Retina (tissue), 1 donor: ENCODE measurements around the gene CCL14.
"Not testable (repeated sequence)": the region's sequence is repeated elsewhere in the genome, so short reads cannot be mapped to it uniquely, and the experiment has no call there.

Experiments used
- DNase-seq: peaks from one replicate; pipeline ENCODE4 v3.0.0-alpha.2; 2016

CCL14 gene

DNA sequence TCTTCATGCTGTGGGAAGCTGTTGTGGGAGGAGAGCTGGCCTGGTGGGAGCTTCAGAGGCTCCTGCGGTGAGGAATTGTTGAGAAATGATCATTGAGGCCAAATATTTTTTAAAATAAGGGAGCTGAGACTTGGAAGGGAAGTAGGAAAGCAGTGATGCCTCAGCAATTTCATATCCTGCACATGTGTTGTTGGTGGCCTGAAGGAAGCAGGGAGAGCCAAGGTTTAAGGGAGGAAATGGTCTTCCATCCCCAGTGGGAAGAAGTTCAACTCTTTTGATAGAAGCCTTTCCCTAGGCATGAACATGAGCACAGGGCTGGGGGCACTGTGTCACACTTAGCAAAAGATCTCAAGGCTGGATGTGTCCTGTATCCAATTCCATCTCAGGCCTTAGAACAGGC, at the start of gene CCL14:
Gene CCL14, minus strand, starts transcription at position 87 of the 400 bp plus-strand sequence. Its CDS starts 80 bp downstream, at position 7.
- no peak for DNase-seq

DNA sequence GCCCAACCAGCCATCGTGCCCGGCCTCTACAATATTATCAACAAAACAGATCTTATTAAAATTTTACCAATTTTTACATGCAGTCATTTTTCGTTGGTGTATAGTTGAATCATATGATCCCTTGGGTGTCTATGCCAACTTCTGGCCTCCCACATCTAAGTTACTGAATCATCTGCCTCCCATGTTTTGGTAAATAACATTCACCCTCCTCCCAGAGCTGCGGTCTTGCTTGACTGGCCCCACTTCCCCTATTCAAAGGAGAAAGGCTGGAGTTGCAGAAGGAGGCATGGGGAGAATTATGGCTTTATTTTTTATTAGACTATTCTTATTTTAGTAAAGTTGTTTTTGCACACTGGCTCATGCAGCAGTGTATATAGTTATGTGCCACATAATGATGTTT, 49.7 kb upstream of the CCL14 start:
- no peak for DNase-seq

DNA sequence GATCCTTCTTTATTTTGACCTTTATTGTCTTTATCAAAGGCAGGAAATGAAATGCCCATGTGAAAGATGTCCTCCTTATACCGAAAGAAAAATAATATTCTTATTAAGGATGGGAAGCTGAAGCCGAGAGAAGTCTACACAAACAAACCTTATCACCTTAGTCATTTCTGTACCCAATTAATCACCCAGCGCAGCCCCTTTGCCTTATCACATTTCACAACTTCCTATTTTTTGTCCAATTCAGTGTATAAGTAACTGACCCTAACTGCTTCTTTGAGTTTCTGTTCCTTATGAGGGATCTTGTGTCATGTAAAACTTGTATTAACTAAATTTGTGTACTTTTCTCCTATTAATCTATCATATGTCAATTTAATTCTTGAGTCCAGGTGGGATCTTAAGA, 47.6 kb upstream of the CCL14 start:
- no peak for DNase-seq

DNA sequence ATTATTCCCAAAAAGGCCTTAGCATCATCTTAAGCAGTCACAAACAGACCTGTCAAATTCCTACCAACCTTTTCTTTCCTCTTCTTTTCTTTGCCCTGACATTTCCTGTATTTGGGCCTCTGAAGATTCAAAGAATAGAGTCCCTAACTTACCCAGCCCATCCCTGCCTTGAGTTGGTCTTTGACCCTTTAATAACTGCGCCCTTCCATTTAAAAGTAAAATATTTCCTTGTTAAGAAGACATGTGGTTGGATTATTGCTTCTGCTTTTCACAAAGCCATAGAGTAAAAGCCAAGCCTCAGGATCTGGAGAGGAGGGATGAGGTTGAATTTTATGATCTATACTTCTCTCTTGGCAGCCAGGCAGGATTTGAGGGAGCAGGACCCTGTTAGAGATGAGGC, 44.4 kb upstream of the CCL14 start:
- no peak for DNase-seq

DNA sequence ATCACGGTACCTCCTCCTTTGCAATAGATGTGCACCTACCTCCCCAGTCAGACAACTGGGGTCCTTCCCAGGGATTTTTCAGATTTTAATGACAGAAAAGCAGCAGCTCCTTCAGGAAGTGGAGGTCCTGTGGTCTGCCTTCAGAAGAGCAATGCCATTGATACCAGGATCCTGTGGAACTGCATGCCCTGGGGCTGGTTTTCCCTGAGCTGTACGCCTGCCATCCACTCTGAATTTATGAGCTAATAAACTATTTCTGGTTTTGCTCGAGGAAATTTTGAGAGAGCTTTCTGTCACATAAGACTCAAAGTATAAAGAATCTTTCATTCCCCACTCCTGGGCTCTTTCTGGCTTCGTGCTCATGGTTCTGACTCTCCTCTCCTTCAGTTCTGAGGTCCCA, 41.2 kb upstream of the CCL14 start:
- DNase-seq: no peak

DNA sequence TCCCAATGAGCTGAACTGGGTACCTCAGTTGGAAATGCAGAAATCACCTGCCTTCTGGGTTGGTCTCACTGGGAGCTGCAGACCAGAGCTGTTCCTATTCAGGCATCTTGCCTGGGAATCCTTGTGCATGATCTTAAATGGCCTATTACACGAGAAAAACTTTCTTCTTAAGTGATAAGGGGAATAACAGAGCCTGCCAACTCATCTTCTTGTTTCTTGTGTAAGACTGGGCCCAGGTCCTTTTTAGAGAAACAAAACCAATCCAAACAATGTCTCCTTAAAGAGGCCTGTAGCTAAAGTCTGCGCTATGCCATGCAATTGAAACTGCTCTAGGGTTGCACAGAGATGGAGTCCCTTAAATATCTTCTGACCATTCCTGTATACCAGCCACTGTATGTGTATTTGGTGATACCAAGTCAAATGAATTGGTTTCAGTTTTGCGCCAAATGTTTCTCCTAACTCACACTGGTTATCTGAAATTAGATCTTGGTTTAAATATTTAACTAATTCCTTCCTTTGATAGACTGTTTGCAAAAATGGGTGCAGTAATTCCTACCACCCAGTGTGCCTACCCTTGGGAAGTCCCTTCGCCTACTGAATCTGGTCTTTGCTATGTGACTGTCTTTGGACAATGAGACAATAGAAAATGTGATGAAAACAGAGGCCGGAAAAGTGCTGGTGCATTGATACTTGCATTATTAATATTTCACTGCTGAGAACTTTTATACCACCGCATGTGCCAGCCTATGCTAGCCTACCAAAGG, 37.8 kb upstream of the CCL14 start:
- DNase-seq: no peak

DNA sequence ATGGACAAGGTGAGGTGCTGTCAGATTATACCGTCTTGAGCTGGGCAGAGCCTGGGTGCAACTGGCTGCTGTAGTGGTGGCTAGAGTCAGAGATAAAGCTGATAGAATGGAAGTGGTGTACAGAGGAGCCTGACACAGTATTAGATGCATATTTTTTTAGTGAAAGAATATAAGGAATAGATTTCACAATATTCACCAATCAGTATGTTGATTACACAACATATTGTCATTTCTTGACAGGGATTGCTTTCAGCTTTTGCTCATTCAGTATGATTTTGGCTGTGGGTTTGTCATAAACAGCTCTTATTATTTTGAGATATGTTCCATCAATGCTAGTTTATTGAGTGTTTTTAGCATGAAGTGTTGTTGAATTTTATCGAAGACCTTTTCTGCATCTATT, 32.9 kb upstream of the CCL14 start:
- DNase-seq: no peak

DNA sequence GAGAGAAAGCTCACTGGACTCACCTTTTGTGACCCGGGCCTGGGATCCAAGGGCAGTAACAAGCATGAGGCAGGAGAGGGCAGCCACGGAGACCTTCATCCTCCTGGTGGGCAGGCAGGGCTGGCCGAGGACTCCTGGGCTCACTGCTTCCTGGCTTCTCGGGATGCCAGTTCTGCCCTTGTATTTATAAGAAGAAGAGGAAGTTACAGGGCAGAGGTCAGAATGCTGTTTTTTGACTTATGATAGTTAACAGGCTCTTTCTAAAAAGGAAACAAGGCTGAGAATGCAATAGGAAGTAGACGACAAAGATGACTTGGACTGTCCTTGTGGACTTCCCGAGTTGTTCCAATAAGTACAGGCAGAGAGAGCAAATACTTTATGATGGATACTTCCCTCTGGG, 31.3 kb upstream of the CCL14 start, which contains the start of gene CCL23:
Gene CCL23, minus strand, starts transcription at position 174 of the 400 bp plus-strand sequence. Its CDS starts 75 bp downstream, at position 99.
- no peak for DNase-seq

DNA sequence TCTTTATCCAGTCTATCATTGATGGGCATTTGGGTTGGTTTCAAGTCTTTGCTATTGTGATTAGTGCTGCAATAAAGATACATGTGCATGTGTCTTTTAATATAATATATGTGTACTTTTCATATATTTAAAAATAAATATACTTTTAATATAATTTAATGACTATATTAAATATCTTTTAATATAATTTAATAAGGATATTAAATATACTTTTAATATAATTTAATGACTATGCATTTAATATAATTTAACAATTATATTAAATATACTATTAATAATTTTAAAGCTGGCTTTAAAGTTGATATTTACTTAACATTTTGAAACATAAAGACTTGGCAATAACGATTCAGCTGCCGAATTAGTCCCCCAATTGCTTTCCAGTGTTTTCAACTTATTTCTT, 30.0 kb upstream of the CCL14 start:
- DNase-seq: no peak

DNA sequence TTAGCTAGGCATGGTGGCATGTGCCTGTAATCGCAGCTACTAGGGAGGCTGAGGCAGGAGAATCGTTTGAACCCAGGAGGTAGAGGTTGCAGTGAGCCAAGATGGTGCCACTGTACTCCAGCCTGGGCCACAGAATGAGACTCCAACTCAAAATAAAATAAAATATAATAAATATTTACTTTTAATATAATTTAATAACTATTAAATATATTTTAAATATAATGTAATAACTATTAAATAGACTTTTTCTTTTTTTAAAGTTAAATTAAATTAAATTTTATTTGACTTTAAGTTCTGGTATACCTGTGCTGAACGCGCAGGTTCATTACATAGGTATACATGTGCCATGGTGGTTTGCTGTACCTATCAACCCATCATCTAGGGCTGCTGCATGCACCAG, 29.4 kb upstream of the CCL14 start:
- not testable (repeated sequence) for DNase-seq

DNA sequence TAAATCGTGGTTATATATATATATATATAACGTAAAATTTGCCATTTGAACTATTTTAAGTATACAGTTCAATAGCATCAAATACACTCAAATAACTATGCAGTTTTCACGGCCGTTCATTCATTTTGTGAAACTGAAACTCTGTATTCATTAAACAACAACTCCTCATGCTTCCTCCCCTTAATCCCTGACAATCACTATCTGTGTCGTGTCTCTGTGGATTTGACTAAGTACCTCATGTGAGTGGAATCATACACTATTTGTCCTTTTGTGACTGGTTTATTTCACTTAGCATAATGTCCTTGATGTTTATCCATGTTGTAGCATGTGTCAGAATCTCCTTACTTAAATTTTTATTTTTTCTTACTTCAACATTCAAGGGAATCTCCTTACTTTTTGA, 28.4 kb upstream of the CCL14 start:
- no peak for DNase-seq

DNA sequence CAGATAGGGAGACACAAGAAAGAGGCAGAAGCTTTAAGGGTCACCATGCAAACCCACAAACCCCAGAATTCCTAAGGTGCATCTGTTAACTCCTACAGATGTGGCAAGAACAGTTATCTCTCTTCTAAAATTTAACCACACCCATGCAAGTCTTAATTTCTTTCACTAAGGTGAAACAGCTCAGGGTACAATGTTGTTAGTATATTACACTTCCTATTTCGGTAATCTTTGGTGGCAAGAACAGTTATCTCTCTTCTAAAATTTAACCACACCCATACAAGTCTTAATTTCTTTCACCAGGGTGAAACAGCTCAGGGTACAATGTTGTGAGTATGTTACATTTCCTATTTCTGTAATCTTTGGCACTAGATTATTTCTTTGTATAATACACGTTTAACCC, 24.7 kb upstream of the CCL14 start:
- no peak for DNase-seq

DNA sequence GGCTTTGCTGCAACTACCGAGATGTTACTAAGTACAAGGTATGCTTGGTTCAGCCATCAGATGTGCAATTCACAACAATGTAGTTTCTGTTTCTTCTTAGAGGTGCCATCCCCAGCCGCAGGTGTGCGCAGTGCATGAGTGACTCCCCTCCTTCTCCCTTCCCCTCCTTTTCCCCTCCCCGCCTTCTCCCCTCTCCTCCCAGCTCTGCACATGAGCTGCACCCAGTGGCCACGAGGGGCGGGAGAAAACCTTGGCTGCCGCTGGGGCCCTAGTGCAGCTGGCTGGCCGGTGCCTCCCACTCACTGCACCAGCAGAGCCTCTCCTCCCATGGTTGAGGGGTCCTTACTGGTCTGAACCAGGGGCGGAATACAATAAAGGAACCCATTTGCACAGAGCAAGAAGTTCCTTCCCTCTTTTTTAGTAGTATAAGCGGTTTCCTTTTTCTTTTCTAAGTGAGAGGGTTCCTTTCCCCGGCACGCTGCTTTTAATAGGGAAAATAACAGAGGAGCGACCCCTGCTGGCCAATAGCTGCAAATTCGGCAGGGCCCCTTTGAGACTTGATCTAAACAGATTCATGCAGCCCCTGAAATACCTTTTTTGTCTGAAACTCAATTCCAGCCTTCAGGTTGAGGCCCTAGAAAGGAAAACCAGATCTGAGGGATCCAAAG, 22.6 kb upstream of the CCL14 start:
- no peak for DNase-seq

DNA sequence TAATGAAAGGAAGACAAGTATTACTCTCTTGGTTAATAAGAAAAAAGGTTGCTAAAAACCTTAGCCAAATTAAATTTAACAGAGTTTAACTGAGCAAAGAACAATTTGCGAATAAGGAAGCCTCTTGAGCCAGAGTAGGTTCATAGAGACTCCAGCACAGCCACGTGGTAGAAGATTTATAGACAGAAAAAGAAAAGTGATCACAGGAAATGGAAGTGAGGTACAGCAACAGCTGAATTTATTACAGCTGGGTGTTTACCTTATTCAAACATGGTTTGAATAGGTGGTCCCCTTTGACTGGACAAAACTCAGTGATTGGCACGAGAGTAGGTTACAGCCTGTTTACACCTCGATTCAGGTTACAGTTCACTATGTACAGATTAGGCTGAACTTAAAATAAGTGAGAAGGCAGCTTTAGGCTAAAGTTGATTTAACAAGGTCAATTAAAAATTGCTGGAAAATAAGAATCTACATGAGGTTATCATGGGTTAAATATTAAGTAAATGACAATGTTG, 18.1 kb upstream of the CCL14 start:
- no peak for DNase-seq

DNA sequence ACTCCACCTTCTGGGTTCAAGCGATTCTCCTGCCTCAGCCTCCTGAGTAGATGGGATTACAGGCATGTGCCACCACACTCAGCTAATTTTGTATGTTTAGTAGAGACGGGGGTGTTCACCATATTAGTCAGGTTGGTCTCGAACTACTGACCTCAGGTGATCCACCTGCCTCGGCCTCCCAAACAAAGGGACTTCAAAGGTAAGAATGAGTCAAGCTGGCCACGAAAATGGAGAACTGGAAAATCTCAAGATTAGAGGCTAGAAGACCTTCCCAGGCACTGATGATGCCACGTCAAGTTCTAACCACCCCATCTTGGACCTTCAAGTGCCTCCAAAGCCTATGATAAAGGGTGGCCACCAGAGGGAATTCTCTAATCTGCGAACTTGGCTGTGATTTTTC, 16.1 kb upstream of the CCL14 start:
- no peak for DNase-seq

DNA sequence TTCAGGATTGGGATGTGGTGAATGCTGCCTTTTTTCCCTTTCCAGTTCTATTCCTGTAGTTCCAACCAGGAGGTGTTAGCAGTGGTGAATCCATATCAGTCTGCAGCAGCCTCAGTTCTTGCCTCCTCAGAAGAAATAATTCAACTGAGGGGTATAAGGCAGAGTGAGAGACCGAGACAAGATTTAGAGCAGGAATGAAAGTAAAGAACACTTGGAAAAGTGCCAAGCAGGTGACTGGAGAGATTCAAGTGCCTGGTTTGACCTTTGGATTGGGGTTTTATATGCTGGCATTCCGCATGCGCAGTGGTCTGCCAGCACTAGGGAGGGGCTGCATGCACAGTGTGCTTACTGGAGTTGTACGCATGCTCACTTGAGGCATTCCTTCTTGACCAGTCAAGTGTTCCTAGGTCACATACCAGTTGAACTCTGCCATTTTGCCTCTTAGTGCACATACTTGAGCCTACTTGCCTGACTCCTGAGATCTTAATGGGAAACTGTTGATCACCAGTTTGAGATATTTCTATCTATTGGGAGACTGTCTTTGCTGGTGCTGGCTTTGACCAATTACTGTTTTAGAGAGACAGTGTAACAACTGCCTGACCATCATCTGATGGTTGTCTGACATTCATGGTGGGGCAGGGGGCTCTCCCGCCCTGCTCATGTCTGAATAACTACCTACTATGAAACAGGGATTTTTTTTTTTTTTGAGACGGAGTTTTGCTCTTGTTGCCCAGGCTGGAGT, 15.5 kb upstream of the CCL14 start:
- no peak for DNase-seq

DNA sequence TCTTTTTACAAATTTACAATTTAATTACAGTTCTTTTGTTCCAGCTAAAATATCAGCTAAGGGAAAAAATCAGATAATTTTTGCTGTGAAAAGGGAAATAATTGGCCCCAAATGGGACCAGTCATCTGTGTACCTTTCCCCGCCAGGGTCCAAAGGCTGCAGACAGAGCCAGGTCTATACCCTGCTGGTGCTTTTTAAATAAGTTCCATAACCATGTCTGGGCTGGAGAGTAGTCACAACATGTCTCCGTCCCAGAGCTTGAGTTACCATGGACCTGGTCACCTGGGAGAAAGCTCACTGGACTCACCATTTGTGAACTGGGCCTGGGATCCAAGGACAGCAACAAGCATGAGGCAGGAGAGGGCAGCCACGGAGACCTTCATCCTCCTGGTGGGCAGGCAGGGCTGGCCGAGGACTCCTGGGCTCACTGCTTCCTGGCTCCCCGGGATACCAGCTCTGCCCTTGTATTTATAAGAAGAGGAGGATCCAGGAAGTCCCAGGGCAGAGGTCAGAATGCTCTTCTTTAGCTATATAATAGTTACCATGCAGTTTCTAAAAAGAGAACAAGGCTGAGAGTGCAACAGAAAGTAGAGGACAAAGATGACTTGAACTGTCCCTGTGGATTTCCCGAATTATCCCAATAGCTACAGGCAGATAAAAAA, 14.7 kb upstream of the CCL14 start, which contains the start of gene CCL15:
Gene CCL15, minus strand, starts transcription at position 444 of the 662 bp plus-strand sequence. Its CDS starts 61 bp downstream, at position 383.
- no peak for DNase-seq

DNA sequence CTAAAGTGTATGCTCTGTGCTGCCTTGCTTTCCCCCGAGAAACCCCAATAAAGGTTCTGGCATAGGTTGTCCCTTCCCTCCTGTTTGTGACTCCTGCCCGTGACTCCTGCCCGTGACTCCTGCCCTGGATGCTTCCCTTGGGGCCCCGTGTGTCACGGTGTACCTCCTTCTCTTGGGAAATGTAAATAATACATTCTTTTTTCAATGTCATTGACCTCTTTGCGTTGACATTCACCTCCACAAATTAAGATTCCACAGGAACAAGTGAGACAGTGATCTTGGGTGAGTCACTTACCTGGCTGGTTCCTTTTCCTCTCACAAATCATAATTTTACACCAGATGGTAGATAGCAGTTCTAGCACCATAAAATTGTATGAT, 14.2 kb upstream of the CCL14 start:
- DNase-seq: no peak

DNA sequence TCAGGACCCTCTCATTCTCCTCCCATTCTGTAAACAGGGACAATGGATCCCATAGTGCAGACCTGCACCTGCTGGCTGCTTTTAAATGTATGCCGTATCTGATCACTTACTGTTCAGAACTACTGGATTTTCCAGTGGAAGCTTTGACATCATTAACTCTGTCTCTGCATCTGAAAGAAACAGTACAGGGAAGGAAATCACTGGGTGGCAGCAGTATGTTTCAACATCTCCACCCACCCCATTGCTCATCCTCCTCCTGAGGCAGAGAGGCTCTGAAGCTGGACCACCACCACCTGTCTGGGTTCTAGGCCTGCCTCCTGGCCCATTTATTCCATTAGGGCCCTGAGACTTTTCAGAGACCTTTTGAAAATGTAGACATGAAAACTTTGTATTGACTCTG, 12.2 kb upstream of the CCL14 start:
- no peak for DNase-seq

DNA sequence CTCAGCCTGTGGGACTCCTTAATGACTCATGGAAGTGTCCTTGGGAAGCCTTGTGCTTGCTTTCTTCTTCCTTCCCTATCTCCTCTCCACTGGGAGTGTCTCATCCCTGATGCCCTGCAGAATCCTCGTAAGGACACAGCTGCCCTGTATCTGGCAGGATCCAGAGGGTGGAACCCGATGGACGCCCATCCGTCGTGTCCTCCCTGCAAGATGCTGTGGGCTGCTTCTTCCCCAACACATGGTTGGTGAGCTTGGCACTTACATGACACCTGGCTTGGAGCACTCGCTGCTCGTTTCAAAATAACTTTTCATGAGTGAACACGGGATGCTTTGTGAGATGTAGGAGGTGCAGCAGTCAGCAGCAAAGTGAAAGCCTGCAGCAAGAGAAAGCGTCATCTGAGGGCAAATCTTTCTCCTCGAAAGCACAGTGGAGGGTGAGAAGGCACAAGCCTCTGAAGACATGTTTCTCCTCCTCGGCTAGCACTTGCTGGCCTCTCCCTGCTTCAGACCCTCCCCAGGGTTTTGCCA, 11.6 kb upstream of the CCL14 start:
- DNase-seq: no peak

DNA sequence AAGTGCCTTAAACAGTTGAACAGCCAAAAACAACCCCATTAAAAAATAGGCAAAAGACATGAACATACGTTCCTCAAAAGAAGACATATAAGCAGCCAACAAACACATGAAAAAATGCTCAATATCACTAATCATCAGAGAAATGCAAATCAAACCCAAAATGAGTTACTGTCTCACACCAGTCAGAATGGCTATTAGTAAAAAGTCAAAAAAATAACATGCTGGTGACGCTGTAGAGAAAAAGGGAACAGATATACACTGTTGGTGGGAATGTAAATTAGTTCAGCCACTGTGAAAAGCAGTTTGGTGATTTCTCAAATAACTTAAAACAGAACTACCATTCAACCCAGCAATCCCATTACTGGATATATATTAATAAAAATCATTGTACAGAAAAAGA, 8.8 kb upstream of the CCL14 start:
- DNase-seq: not testable (repeated sequence)

DNA sequence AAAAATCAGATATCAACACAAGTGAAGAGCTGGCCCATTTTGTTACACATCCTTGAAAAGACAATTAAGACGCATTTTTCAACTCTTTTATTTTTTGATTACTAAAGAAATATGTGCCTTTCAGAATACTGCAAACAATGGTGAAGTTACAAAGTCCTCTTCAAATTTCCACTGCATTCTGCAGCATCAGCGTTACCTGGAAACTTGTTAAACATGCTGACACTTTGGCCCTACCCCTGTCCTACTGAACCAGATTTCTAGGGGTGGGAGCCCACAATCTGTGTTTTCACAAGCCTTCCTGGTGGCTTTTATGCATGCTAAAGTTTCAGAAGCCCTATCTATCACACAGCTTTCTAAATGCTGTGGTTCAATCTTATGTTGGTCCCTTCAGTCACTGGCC, 4.5 kb upstream of the CCL14 start:
- no peak for DNase-seq

DNA sequence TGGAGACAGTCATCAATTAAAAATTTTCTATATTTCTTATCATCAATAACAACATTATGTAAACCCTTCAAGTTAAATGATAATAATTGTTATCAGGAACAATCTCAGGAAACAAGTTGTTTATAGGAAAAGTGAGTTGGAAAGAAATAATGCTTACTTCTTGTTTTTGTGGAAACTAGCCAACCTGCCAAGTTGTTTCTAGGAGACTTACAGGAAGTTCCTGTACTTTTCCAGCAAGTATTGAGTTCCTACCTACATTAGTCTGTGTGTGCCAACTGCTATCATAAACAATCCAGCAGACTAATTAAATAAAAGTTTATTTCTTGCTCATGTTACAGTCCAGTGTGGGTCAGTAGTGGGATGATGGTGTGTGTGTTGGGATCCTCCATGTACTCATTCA, 1.6 kb upstream of the CCL14 start:
- DNase-seq: no peak
